ENCODE results near the gene ABHD4. TPM values are rescaled to one million over a fixed set of nuclear protein-coding genes. Genes with fewer than 3 reads are reported as not detected.

ABHD4 gene
- total and polyA plus RNA-seq, 2 experiments from 2014 or later: 39.1 to 40.0 TPM

- peaks cover 5% of the 10 kb centered on the region for H4K20me1 ChIP-seq (replicated peaks; ENCODE audit: insufficient read depth)
- no peak overlapping the region for H3K4me3 ChIP-seq
- H3K4me3 Mint-ChIP-seq: no peak overlapping the region
- peaks cover 4% of the 10 kb centered on the region; the same call in 1 of the 2 replicates for H3K36me3 ChIP-seq (ENCODE audit: insufficient read depth)
- H3K4me2 ChIP-seq: no peak overlapping the region
- ATAC-seq (no peak), DNase-seq (ENCODE audit: low spot score) (no peak)
- H3F3A ChIP-seq (replicated peaks; ENCODE audit: low read depth): no peaks in the 10 kb centered on the region
- peaks cover 1% of the 10 kb centered on the region; the same call in 2 of the 3 replicates for H3K36me3 Mint-ChIP-seq (ENCODE audit: low read depth)
- H3K9me3 Mint-ChIP-seq: no peaks in the 10 kb centered on the region
- no peaks in the 10 kb centered on the region; the same call in 2 of the 3 replicates for H3K4me1 Mint-ChIP-seq
- H3K27me3 Mint-ChIP-seq (ENCODE audit: insufficient read depth, low read depth, poor library complexity): no peaks in the 10 kb centered on the region
- TF ChIP-seq ZNF462 (CRISPR knock-in tag; IDR thresholded peaks at IDR 0.05) (no peak), CREB1 (CRISPR knock-in tag; IDR thresholded peaks at IDR 0.05; ENCODE audit: low read depth) (no peak), POLR2AphosphoS5 (IDR thresholded peaks at IDR 0.05; ENCODE audit: low read depth) (no peak), EZH2 (IDR thresholded peaks at IDR 0.05; ENCODE audit: low read depth, unreplicated experiment) (no peak), NANOG (IDR thresholded peaks at IDR 0.05; ENCODE audit: borderline replicate concordance) (no peak), ZNF114 (CRISPR knock-in tag; IDR thresholded peaks at IDR 0.05) (no peak), STAT1 (IDR thresholded peaks at IDR 0.05; ENCODE audit: unreplicated experiment) (no peak), ETS1 (IDR thresholded peaks at IDR 0.05) (no peak)
- H2AFZ ChIP-seq: no peak overlapping the region
- H3K27ac Mint-ChIP-seq: no peak overlapping the region
- no peaks in the 10 kb centered on the region for H3K4me1 ChIP-seq (ENCODE audit: insufficient read depth)
- no peak overlapping the region for H3K27ac ChIP-seq (ENCODE audit: low read depth)
- H3K79me2 ChIP-seq (replicated peaks; ENCODE audit: insufficient read depth): peaks cover 83% of the 10 kb centered on the region
- no peaks in the 10 kb centered on the region for H3K9me2 ChIP-seq (ENCODE audit: insufficient read depth)
- H3K27me3 ChIP-seq (ENCODE audit: insufficient read depth): no peaks in the 10 kb centered on the region
Measured at GRCh38 chr14:22579881-22580280, 18.2 kb upstream of the ABHD4 start.
